SK-N-SH treated with all-trans-retinoic acid at 6 μM for 48 hours (cell line): ENCODE measurements around the gene GORASP1.

Experiments
- ATAC-seq: fragments of 200-7000 bp; cut with Tn5 transposase; 3 replicates; pipeline ENCODE4 v1.9.1; 2020; ENCODE audit warnings: mild to moderate bottlenecking, moderate library complexity
- ARNTL ChIP-seq: fragments of 450-650 bp; formaldehyde crosslinking; IDR thresholded peaks from 2 replicates; pipeline ENCODE4 v1.5.0; 2020; ENCODE audit warnings: low read depth, mild to moderate bottlenecking, moderate library complexity, borderline replicate concordance
- BACH2 ChIP-seq: fragments of 250-450 bp; sonication (Bioruptor Pico); IDR thresholded peaks from 2 replicates; pipeline ENCODE4 v1.9.0; 2021; ENCODE audit warnings: mild to moderate bottlenecking, borderline replicate concordance
- CSDC2 ChIP-seq: fragments of 250-450 bp; sonication (Bioruptor Pico); IDR thresholded peaks from 2 replicates; pipeline ENCODE4 v1.5.0; 2020; ENCODE audit warnings: mild to moderate bottlenecking, moderate library complexity
- ESRRG ChIP-seq: fragments of 250-450 bp; sonication (Bioruptor Pico); IDR thresholded peaks from 2 replicates; pipeline ENCODE4 v1.6.1; 2021; ENCODE audit warnings: mild to moderate bottlenecking
- PPARA ChIP-seq: fragments of 250-450 bp; sonication (Bioruptor Pico); IDR thresholded peaks from 2 replicates; pipeline ENCODE4 v1.5.0; 2020; ENCODE audit warnings: mild to moderate bottlenecking, borderline replicate concordance
- TCF4 ChIP-seq: fragments of 250-450 bp; sonication (Bioruptor Pico); IDR thresholded peaks from 2 replicates; pipeline ENCODE4 v1.8.0; 2021; ENCODE audit warnings: mild to moderate bottlenecking, moderate library complexity, borderline replicate concordance
- ZC3H10 ChIP-seq: fragments of 250-450 bp; sonication (Bioruptor Pico); IDR thresholded peaks from 2 replicates; pipeline ENCODE4 v1.5.1; 2021; ENCODE audit warnings: mild to moderate bottlenecking, moderate library complexity
- ZFP3 ChIP-seq: fragments of 250-450 bp; sonication (Bioruptor Pico); IDR thresholded peaks from 2 replicates; pipeline ENCODE4 v1.5.0; 2020; ENCODE audit warnings: mild to moderate bottlenecking, moderate library complexity
- ZFP30 ChIP-seq: fragments of 450-650 bp; formaldehyde crosslinking; IDR thresholded peaks from 2 replicates; pipeline ENCODE4 v1.5.0; 2022; ENCODE audit warnings: mild to moderate bottlenecking, moderate library complexity
- ZNF565 ChIP-seq: fragments of 450-650 bp; formaldehyde crosslinking; conservative IDR thresholded peaks from 2 replicates; pipeline ENCODE4 v1.5.0; 2020; ENCODE audit warnings: low read depth, mild to moderate bottlenecking, moderate library complexity
- ZNF70 ChIP-seq: fragments of 450-650 bp; formaldehyde crosslinking; IDR thresholded peaks from 2 replicates; pipeline ENCODE4 v1.5.0; 2020; ENCODE audit warnings: mild to moderate bottlenecking, moderate library complexity
- ZNF8 ChIP-seq: fragments of 450-650 bp; formaldehyde crosslinking; IDR thresholded peaks from 2 replicates; pipeline ENCODE4 v1.5.0; 2020; ENCODE audit warnings: mild to moderate bottlenecking, moderate library complexity
- TF ChIP-seq, protein P1 (sequence below): fragments of 250-450 bp; sonication (Bioruptor Pico); IDR thresholded peaks from 2 replicates; pipeline ENCODE4 v1.8.0; 2021; ENCODE audit warnings: low read depth, mild to moderate bottlenecking, moderate library complexity, borderline replicate concordance
- TF ChIP-seq, protein P2 (sequence below): fragments of 250-450 bp; sonication (Bioruptor Pico); IDR thresholded peaks from 2 replicates; pipeline ENCODE4 v1.5.0; 2020; ENCODE audit warnings: mild to moderate bottlenecking, moderate library complexity
- TF ChIP-seq, protein P3 (sequence below): fragments of 250-450 bp; sonication (Bioruptor Pico); IDR thresholded peaks from 2 replicates; pipeline ENCODE4 v1.8.0; 2020; ENCODE audit warnings: mild to moderate bottlenecking, moderate library complexity, borderline replicate concordance
- TF ChIP-seq, protein P4 (sequence below): fragments of 250-450 bp; sonication (Bioruptor Pico); IDR thresholded peaks from 2 replicates; pipeline ENCODE4 v1.5.1; 2020; ENCODE audit warnings: low read depth, mild to moderate bottlenecking, moderate library complexity
- TF ChIP-seq, protein P5 (sequence below): fragments of 250-450 bp; sonication (Bioruptor Pico); IDR thresholded peaks from 2 replicates; pipeline ENCODE4 v1.5.1; 2021; ENCODE audit warnings: mild to moderate bottlenecking, moderate library complexity

The GORASP1 gene

DNA sequence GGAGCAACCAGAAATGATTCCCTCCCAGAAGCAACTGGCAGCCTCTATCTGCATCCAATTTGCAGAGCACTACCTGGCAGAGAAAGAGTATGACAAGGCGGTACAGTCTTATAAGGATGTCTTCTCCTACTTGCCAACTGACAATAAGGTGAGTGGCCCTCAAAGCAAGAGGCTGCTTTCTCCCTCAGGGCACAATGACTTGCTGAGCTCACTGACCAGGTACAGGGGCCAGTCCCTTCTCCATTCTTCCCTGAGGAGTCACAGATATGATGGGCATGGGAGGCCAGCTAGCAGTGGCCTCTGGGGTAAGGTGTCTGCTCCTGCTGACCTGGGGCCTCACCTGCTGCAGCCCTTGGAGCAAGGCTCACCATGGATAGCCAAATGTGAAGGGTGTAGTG is 25.7 kb upstream of the GORASP1 start:
- no peak for ATAC-seq
- no peak for TF ChIP-seq ZNF70 (CRISPR knock-in tag)

DNA sequence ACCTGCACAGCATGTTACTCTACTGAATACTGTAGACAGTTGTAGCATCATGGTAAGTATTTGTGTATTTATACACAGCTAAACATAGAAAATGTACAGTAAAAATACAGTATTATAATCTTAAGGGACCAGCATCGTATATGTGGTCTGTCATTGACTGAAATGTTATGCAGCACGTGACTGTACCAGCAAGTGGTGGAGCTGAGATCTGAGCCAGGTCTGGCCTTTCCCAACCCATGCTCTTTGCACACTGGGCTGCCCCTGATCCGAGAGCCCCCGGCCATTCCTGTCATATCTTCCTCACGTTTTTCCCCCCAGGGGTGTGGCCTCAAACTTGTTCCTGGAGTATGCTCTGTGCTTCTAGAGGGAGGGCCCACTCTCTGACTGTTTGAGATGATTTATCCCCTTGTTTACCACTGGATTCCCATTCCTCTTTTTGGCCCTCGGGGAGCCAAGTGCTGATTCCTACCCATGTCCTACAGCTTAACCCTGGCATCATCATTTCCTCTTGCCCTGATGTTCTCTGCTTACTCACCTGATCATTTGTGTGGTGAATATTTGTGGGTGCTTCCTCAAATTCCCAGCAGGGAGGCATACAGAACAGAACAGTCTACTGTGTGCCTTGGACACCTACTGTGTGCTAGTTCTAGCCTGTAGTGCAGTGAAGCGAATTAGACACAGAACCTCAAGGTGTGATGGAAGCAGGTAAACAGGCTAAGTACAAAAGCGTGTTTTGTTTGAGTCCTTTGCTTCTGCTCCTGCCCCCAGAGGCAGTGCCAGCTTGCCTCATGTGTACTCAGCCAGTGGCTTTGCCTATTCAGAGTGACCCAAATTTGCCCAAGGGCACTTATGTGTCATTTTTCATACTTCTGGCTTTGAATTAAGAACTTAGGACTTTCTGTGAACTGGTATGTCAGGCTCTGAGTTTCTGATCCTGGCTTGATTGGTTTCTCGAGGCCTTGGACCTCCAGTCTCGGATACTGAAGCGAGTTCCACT is 25.0 kb upstream of the GORASP1 start:
- TF ChIP-seq ZNF565 (CRISPR knock-in tag) (no peak), ZNF70 (CRISPR knock-in tag) (no peak)
- ATAC-seq: no peak

DNA sequence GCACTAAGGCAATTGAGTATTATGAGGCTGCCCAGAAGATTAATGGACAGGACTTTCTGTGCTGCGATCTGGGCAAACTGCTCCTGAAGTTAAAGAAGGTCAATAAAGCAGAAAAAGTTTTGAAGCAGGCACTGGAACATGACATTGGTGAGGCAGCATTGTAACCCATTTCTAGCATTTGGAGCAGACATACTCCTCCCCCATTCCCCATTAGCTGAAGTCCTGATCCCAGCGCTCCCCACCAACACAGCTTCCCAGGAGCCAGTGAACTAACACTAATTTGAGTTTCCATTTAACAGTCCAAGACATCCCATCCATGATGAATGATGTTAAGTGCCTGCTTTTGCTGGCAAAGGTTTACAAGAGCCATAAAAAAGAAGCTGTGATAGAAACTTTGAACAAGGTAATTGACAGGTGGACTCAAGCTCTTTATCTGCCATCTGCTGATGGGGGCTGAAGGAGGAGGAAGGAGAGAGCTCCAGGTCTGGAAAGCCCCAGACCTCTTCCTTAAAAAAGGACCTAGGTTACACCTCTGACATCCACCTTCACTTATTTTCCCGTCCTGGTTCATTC is 23.4 kb upstream of the GORASP1 start:
- ATAC-seq: no peak

DNA sequence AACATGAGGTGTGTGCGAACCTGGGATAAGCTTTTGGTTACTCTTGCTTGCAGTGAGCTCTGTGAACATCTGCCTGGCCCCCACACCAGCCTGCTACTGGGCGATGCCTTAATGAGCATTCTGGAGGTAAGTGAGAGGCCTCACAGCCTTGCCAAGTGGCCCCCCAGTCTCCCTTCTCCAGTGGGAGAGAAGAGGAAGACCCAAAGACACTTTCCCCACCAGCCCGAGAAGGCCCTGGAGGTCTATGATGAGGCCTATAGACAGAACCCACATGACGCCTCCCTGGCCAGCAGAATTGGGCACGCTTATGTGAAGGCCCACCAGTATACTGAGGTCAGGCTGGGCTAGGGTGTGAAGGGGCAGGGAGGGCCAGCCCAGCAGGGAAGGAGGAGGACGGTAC is 22.6 kb upstream of the GORASP1 start:
- no peak for ATAC-seq

More for the DNA sequence above, 23.4 kb upstream of the GORASP1 start:
- TF ChIP-seq, protein P1, sequence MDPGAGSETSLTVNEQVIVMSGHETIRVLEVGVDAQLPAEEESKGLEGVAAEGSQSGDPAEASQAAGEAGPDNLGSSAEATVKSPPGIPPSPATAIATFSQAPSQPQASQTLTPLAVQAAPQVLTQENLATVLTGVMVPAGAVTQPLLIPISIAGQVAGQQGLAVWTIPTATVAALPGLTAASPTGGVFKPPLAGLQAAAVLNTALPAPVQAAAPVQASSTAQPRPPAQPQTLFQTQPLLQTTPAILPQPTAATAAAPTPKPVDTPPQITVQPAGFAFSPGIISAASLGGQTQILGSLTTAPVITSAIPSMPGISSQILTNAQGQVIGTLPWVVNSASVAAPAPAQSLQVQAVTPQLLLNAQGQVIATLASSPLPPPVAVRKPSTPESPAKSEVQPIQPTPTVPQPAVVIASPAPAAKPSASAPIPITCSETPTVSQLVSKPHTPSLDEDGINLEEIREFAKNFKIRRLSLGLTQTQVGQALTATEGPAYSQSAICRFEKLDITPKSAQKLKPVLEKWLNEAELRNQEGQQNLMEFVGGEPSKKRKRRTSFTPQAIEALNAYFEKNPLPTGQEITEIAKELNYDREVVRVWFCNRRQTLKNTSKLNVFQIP (CRISPR knock-in tag): no peak
- TF ChIP-seq, protein P2, sequence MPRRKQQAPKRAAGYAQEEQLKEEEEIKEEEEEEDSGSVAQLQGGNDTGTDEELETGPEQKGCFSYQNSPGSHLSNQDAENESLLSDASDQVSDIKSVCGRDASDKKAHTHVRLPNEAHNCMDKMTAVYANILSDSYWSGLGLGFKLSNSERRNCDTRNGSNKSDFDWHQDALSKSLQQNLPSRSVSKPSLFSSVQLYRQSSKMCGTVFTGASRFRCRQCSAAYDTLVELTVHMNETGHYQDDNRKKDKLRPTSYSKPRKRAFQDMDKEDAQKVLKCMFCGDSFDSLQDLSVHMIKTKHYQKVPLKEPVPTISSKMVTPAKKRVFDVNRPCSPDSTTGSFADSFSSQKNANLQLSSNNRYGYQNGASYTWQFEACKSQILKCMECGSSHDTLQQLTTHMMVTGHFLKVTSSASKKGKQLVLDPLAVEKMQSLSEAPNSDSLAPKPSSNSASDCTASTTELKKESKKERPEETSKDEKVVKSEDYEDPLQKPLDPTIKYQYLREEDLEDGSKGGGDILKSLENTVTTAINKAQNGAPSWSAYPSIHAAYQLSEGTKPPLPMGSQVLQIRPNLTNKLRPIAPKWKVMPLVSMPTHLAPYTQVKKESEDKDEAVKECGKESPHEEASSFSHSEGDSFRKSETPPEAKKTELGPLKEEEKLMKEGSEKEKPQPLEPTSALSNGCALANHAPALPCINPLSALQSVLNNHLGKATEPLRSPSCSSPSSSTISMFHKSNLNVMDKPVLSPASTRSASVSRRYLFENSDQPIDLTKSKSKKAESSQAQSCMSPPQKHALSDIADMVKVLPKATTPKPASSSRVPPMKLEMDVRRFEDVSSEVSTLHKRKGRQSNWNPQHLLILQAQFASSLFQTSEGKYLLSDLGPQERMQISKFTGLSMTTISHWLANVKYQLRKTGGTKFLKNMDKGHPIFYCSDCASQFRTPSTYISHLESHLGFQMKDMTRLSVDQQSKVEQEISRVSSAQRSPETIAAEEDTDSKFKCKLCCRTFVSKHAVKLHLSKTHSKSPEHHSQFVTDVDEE (CRISPR knock-in tag): no peak
- TF ChIP-seq ARNTL (CRISPR knock-in tag) (no peak), PPARA (no peak), ZNF8 (CRISPR knock-in tag) (no peak), ESRRG (no peak), BACH2 (CRISPR knock-in tag) (no peak), ZNF70 (CRISPR knock-in tag) (no peak), TCF4 (no peak), ZFP30 (CRISPR knock-in tag) (no peak), ZC3H10 (CRISPR knock-in tag) (no peak), ZFP3 (CRISPR knock-in tag) (no peak)
- TF ChIP-seq, protein P3, sequence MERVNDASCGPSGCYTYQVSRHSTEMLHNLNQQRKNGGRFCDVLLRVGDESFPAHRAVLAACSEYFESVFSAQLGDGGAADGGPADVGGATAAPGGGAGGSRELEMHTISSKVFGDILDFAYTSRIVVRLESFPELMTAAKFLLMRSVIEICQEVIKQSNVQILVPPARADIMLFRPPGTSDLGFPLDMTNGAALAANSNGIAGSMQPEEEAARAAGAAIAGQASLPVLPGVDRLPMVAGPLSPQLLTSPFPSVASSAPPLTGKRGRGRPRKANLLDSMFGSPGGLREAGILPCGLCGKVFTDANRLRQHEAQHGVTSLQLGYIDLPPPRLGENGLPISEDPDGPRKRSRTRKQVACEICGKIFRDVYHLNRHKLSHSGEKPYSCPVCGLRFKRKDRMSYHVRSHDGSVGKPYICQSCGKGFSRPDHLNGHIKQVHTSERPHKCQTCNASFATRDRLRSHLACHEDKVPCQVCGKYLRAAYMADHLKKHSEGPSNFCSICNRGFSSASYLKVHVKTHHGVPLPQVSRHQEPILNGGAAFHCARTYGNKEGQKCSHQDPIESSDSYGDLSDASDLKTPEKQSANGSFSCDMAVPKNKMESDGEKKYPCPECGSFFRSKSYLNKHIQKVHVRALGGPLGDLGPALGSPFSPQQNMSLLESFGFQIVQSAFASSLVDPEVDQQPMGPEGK: no peak
- TF ChIP-seq, protein P4, sequence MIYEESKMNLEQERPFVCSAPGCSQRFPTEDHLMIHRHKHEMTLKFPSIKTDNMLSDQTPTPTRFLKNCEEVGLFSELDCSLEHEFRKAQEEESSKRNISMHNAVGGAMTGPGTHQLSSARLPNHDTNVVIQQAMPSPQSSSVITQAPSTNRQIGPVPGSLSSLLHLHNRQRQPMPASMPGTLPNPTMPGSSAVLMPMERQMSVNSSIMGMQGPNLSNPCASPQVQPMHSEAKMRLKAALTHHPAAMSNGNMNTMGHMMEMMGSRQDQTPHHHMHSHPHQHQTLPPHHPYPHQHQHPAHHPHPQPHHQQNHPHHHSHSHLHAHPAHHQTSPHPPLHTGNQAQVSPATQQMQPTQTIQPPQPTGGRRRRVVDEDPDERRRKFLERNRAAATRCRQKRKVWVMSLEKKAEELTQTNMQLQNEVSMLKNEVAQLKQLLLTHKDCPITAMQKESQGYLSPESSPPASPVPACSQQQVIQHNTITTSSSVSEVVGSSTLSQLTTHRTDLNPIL (CRISPR knock-in tag): no peak
- TF ChIP-seq, protein P5, sequence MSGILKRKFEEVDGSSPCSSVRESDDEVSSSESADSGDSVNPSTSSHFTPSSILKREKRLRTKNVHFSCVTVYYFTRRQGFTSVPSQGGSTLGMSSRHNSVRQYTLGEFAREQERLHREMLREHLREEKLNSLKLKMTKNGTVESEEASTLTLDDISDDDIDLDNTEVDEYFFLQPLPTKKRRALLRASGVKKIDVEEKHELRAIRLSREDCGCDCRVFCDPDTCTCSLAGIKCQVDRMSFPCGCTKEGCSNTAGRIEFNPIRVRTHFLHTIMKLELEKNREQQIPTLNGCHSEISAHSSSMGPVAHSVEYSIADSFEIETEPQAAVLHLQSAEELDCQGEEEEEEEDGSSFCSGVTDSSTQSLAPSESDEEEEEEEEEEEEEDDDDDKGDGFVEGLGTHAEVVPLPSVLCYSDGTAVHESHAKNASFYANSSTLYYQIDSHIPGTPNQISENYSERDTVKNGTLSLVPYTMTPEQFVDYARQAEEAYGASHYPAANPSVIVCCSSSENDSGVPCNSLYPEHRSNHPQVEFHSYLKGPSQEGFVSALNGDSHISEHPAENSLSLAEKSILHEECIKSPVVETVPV: no peak

More for the DNA sequence above, 22.6 kb upstream of the GORASP1 start:
- TF ChIP-seq CSDC2: no peak
